Astrocyte (in vitro differentiated cells and primary cell): ENCODE measurements around the gene TSC22D1.

Source experiments
- CTCF ChIP-seq: IDR thresholded peaks from 2 replicates; pipeline ENCODE4 v1.5.1; 2011; ENCODE audit warnings: low read depth, mild to moderate bottlenecking, inconsistent platforms, low read length, moderate library complexity; ENCODE audit not compliant: insufficient read depth
- EZH2 ChIP-seq: IDR thresholded peaks from 2 replicates; pipeline ENCODE4 v1.6.1; 2012; ENCODE audit warnings: mild to moderate bottlenecking, low read length, inconsistent platforms; ENCODE audit not compliant: insufficient read depth

- TF ChIP-seq CTCF, result no peak
- no peak for TF ChIP-seq EZH2
Observed at GRCh38 chr13:44561351-44561750, 14.8 kb downstream of the TSC22D1 start.
